OCI-LY7 (cell line): ENCODE results near the gene COL23A1. TPM values are rescaled to one million over a fixed set of nuclear protein-coding genes. Genes with fewer than 3 reads are reported as not detected.

Source experiments
- BruUV-seq: library from RNA; stranded (reverse); fragments of 400-500 nt; replicated peaks from 2 replicates; lab custom pipeline; 2021; lab: Mats Ljungman, UMichigan
- CTCF ChIA-PET: fragments of 300-600 bp; sonication (Branson Sonifier 250); formaldehyde crosslinking; loops from one replicate; lab custom pipeline; 2022; ENCODE audit warnings: antibody characterized with exemption; ENCODE audit not compliant: unreplicated experiment; lab: Charles Lee
- POLR2A ChIA-PET: fragments of 300-600 bp; sonication (Branson Sonifier 250); formaldehyde crosslinking; loops from one replicate; lab custom pipeline; 2022; ENCODE audit warnings: antibody characterized with exemption; lab: Charles Lee
- DNase-seq: peaks from one replicate; pipeline ENCODE4 v3.0.0-alpha.2; 2015; ENCODE audit warnings: low spot score
- H2AFZ ChIP-seq: fragments of 200-600 bp; sonication (generic), shearing (Covaris generic); 2 replicates; pipeline ENCODE4 v1.6.1; 2014; ENCODE audit warnings: mild to moderate bottlenecking, antibody characterized with exemption, low read length, moderate library complexity
- H3K27ac ChIP-seq: fragments of 200-600 bp; sonication (generic); 2 replicates; pipeline ENCODE4 v1.5.1; 2014; ENCODE audit warnings: mixed run types, low read depth, mild to moderate bottlenecking, moderate library complexity, low read length, inconsistent platforms; ENCODE audit not compliant: poor library complexity, severe bottlenecking
- H3K36me3 ChIP-seq: fragments of 200-600 bp; sonication (generic); 2 replicates; pipeline ENCODE4 v1.6.1; 2014; ENCODE audit warnings: mild to moderate bottlenecking, antibody characterized with exemption, low read length, moderate library complexity, mixed read lengths; ENCODE audit not compliant: insufficient read depth
- H3K4me1 ChIP-seq: fragments of 200-600 bp; sonication (generic); 2 replicates; pipeline ENCODE4 v1.5.1; 2014; ENCODE audit warnings: mild to moderate bottlenecking, low read length; ENCODE audit not compliant: insufficient read depth, poor library complexity, severe bottlenecking
- H3K4me2 ChIP-seq: fragments of 200-600 bp; sonication (generic); 2 replicates; pipeline ENCODE4 v1.6.1; 2014; ENCODE audit warnings: mild to moderate bottlenecking, low read length
- H3K4me3 ChIP-seq: fragments of 200-600 bp; sonication (generic); 2 replicates; pipeline ENCODE4 v1.5.1; 2014; ENCODE audit warnings: mild to moderate bottlenecking, low read depth, low read length; ENCODE audit not compliant: poor library complexity, severe bottlenecking
- H3K79me2 ChIP-seq: fragments of 200-600 bp; sonication (generic); 2 replicates; pipeline ENCODE4 v1.6.1; 2016; ENCODE audit warnings: low read depth, mild to moderate bottlenecking, low read length, moderate library complexity, mixed read lengths; ENCODE audit not compliant: insufficient read depth
- H3K9me2 ChIP-seq: fragments of 200-600 bp; sonication (generic); 2 replicates; pipeline ENCODE4 v1.6.1; 2016; ENCODE audit warnings: mild to moderate bottlenecking, low read length, mixed read lengths; ENCODE audit not compliant: insufficient read depth
- H3K9me3 ChIP-seq: fragments of 200-600 bp; sonication (generic); 2 replicates; pipeline ENCODE4 v1.6.1; 2014; ENCODE audit warnings: mild to moderate bottlenecking, mixed run types, low read length, mixed read lengths
- H4K20me1 ChIP-seq: fragments of 200-600 bp; sonication (generic); 2 replicates; pipeline ENCODE4 v1.6.1; 2014; ENCODE audit warnings: mild to moderate bottlenecking, antibody characterized with exemption, low read length, moderate library complexity, mixed read lengths; ENCODE audit not compliant: insufficient read depth
- CTCF ChIP-seq: fragments of 200-600 bp; sonication (generic); conservative IDR thresholded peaks from 2 replicates; pipeline ENCODE4 v1.5.1; 2014; ENCODE audit warnings: mild to moderate bottlenecking, antibody characterized with exemption, low read length, moderate library complexity, mixed read lengths
- EZH2phosphoT487 ChIP-seq: fragments of 200-600 bp; sonication (generic); IDR thresholded peaks from 2 replicates; pipeline ENCODE4 v1.6.1; 2018; ENCODE audit warnings: low read depth, borderline replicate concordance, mild to moderate bottlenecking, mixed run types, antibody characterized with exemption, low read length, moderate library complexity, mixed read lengths
- intact Hi-C: fragments of 100-400 bp; cut with micrococcal nuclease; formaldehyde crosslinking; loops from one replicate; pipeline ENCODE4 v1.10.0; 2022; ENCODE audit not compliant: unreplicated experiment
- total RNA-seq, 2 experiments: library from RNA; depleted of rRNA in 1 of 2; stranded (reverse); fragments of >200 nt in 1 of 2; shearing (Covaris generic) in 1 of 2; gene quantifications; 2 replicates each; pipeline ENCODE4 v1.2.3, GENCODE V29; 2014 to 2022

COL23A1 gene
- total RNA-seq, 2 experiments from 2014 or later: 0.53 TPM; not detected in 1

DNA sequence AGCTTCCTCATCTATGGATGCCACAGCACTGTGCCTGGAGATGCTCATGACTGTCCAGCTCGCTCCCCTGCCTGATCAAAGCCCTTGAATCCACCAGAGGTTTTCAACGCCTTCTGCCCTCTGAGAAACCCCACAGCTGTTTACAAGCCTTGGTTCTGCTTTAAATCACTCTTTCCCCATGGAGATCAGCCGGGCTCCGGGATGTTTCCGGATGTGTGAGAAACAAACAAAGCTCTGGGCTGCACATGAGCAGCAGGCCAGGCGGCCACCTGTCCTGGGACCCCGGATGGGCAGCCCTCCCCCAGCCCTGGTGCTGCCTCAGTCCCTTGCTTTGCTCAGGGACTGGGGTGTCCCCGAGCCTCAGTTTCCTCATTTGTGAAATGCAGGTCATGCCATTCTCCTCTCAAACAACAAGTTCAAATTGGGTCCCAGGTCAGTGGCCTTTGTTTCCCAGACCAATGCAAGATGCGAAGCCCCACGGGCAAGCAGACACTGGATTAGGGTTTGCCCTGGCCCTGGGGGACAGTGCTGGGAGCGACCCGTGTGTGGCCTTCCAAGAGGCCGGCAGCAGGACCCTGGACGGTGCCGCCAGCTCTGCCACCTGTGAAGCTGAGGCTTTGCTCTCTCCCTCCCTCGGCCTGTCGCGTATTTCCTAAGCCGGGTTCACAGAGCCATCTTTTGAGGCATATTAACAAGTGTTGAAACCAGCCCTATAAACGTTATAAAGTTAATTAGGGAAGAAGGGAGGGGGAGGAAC is 315.2 kb downstream of the COL23A1 start:
- TF ChIP-seq EZH2phosphoT487: no peak
- H3K4me3 ChIP-seq: no peak overlapping the region
- no peak for DNase-seq
- H3K4me1 ChIP-seq: no peaks in the 10 kb centered on the region
- no peaks in the 10 kb centered on the region for H3K9me3 ChIP-seq
- H3K4me2 ChIP-seq: no peak overlapping the region
- no peaks in the 10 kb centered on the region for H4K20me1 ChIP-seq
- intact Hi-C loops: no loop called here
- H3K27ac ChIP-seq: no peak overlapping the region
- ChIA-PET CTCF (no interaction called here), POLR2A (interaction anchor here (0.6 kb wide), 1 partner anchor 96 kb away, joined by 3 read pairs; no protein-coding TSS in a partner anchor)
- no peaks in the 10 kb centered on the region for H3K9me2 ChIP-seq
- H3K36me3 ChIP-seq: no peaks in the 10 kb centered on the region
- BruUV-seq: no TSS peak
- no peak overlapping the region for H2AFZ ChIP-seq
- H3K79me2 ChIP-seq: no peaks in the 10 kb centered on the region

GRCh38 chr5:178273665-178274541 is 316.3 kb downstream of the COL23A1 start:
- no peaks in the 10 kb centered on the region for H3K9me2 ChIP-seq
- ChIA-PET CTCF (no interaction called here), POLR2A (interaction anchor here (0.6 kb wide), 1 partner anchor 97 kb away, joined by 3 read pairs; no protein-coding TSS in a partner anchor)
- H3K36me3 ChIP-seq: no peaks in the 10 kb centered on the region
- no TSS peak for BruUV-seq
- H3K27ac ChIP-seq: no peak overlapping the region
- no peaks in the 10 kb centered on the region for H4K20me1 ChIP-seq
- H2AFZ ChIP-seq: no peak overlapping the region
- H3K4me1 ChIP-seq: no peaks in the 10 kb centered on the region
- TF ChIP-seq CTCF (no peak), EZH2phosphoT487 (no peak)
- no peak overlapping the region for H3K4me2 ChIP-seq
- no peak overlapping the region for H3K4me3 ChIP-seq
- no peaks in the 10 kb centered on the region for H3K79me2 ChIP-seq
- no peak for DNase-seq
- H3K9me3 ChIP-seq: no peaks in the 10 kb centered on the region
- intact Hi-C loops: no loop called here

GRCh38 chr5:178273041-178273440 is 317.2 kb downstream of the COL23A1 start:
- Histone ChIP-seq H3K9me3 (no peaks in the 10 kb centered on the region), H2AFZ (no peak overlapping the region), H3K4me3 (no peak overlapping the region), H3K9me2 (no peaks in the 10 kb centered on the region), H3K36me3 (no peaks in the 10 kb centered on the region), H3K79me2 (no peaks in the 10 kb centered on the region), H3K27ac (no peak overlapping the region), H3K4me2 (no peak overlapping the region), H3K4me1 (no peaks in the 10 kb centered on the region), H4K20me1 (no peaks in the 10 kb centered on the region)
- POLR2A ChIA-PET: no interaction called here
- CTCF ChIA-PET: no interaction called here
- intact Hi-C loops: no loop called here
- no peak for TF ChIP-seq CTCF
- no peak for TF ChIP-seq EZH2phosphoT487
- DNase-seq: no peak
- no TSS peak for BruUV-seq
